DMS153 treated with DMSO at 0.1 percent for 48 hours (cell line): Measurements from ENCODE around the gene CEP83.

Source experiments
- DNase-seq: peaks from one replicate; lab custom pipeline; 2025; ENCODE audit not compliant: unreplicated experiment; lab: John Stamatoyannopoulos, UW

CEP83 gene

DNA sequence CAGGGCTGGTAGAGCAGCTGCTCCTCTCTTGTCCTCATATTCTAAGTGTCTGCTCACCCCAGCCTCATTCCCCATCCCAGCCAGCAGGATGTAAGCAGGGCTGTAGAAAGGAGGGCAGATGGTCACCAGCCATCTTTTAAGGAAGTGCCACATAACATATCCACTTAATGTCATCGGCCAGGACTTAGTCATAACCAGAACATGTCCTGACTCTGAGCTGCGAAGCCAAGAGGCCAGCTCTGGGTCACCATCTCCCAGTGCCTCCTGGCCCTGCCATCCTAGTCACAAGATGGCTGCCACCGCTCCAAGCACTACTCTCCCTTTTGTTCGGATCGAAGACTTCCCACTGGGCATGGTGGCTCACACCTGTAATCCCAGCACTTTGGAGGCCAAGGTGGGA is 187.4 kb downstream of the CEP83 start:
- no peak for DNase-seq

DNA sequence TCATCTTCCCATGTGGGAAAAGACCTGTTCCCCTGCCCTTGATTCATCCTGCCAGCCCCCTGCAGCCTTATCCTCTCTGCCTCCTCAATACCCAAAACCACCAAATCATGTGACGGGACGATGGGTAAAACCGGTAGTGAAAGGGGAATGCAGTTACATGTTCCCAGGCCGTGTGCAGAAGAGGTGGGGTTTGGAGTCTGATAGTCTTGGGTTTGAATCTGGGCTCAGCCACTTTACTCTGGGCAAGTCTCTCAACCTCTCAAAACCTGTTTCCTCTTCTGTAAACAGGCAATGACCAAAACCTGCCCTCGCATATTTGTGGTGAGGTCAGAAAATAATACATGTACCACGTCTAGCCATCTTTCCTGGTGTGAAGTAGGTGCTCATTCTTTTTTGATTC is 188.3 kb downstream of the CEP83 start:
- no peak for DNase-seq

DNA sequence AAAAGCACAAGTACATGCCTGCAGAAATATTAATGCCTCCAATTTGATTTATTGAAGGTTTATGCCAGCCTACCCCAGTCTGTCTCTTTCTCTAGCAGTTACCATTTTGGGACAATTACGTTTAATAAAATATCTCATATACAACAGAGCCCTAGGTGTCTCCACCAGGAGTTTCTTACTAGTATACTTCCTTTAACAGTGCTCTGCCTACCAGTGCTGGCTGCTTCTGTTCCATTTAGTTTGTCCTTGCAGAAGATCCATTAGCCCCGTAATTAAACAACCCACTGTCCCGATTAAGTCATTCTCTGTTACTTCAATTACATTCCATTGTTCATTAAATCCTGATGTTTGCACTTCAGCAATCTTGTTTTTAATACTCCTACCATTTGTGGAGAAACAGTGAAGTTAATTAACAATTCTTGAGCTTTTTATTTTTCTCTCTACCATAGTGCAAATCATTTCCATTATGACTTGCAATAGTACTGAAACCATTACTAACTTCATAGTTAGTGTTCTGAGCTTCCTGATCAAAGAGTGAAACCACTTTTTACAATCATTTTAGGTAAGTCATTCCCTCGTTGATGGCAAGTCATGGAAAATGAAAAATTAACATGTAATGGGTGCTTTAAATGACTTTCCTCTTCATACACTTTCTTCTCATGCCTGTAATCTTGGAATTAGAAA is 190.2 kb downstream of the CEP83 start:
- no peak for DNase-seq

DNA sequence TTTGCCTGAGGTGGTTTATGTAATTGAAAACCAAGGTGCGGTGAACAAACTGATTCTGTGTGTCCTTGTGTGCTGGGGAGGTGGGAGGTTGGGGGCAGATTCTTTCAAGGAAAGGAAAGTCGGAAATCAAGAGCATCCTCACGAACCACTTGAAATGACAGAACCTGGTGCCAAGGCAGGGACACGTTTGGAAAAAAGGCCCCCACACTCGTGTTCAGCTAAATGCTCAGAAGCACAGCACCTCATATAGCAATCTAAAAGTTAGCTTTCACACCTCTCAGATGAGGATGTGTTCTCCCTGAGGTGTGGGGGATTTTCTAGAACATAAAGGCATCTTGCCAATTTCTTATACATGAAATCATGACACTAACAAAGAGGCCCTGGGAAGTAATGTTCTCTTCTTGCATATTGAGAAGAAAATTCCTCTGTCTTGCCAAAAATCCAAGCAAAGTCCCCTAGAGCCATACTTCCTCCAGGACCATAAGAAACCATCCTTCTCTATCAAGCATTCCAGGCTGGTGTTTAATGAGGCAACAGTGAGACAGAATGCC is 191.7 kb downstream of the CEP83 start:
- no peak for DNase-seq

DNA sequence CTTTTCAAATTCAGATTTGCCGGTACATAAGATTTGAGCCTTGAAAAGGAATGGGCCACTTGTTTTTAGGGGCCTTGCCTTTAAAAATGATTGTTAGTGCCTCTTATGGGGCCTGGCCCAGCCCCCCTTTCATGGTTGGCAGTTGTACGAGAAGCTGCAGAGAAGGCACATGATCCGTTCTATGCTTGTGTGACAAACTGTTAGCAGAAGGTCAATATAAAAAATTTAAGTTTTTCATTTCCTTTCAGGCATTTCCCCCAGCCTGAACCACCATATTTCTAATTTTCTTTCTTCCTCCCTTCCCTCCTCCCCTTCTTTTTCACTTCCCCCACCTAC is 192.2 kb downstream of the CEP83 start:
- DNase-seq, result no peak

DNA sequence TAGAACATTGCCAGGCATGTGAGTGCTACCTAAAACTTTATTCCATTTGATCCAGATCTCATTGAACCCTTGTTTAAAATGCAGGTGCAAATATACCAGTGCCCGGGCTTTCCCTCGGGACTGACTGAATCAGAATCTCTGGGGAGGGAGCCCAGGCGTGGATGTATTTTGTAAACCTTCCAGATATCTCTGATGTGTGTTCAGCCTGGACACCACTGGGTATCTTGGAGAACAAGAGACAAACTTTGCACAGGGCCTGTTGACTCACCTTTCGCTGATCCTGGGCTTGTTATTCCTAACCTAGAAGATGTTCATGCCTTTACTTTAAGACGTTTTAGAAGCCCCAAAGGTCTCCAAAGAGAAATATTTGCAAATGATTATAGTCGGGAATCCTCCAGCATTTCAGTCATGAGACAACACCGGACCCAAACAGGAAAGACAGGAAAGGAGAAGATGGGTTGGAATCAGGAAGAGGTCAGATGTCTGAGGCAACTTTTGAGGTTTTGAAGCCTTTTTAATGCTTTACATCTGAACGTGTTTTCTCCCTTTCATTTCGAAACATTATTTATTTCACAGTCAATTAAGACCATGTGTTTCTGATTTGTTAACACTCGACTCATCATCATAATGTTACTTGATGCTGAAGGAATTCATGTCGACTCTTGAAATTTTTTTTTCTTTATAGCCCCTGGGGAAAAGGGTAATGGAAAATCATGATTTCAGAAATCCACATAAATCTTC is 192.7 kb downstream of the CEP83 start:
- DNase-seq, result no peak

DNA sequence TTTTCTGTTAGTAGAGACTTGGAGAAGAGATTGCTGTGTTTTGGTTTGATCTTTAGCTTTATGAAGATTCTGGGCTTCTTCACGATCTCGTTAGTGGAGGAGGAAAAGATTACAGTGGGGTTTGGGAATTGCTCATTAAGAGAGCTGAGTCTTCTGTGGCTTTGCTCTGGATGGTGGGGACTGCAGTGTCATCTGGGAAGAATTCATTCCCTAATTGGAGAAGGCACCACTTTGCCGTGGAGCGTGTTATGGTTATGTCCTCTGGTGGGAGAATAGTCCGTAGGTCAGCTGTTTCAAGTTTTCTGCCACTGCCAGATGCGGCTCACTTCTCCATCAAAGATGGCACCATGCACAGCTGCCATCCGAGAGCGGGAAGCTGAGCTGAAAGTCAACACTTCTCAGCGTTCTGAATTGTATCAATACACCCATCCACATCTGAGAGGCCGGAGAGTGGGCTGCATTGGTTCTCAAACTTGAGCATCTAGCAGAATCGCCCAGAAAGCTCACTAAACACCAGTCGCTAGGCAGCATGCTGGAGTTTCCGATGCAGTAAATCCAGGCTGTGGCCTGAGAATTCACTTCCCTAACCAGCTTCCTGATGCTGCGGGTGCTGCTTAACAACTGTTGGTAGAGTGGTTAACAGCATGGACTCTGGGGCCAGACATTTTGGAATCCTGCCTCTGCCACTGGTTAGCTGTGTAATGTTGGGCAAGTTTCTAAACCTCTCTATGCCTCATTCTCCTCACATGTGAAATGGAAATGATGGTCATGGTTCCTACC is 193.5 kb downstream of the CEP83 start:
- no peak for DNase-seq

DNA sequence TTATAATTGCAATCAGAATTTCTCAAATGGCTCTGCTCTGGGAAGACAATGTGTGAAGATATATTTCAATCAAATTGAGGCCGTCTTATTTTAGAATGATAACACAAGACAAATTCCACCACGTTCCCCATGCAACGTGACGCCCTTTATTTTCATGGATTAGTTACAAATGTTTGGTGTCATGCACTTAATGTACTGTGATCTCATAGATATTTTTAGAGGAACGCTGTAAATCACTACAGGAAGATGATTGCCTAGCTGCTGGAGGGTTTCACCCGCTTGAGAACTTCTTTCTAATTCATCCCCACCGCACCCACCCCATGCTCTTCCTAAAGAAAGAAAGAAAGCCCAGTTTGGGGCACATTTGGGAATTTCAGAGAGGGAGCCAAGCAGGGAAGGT is 194.1 kb downstream of the CEP83 start:
- no peak for DNase-seq

DNA sequence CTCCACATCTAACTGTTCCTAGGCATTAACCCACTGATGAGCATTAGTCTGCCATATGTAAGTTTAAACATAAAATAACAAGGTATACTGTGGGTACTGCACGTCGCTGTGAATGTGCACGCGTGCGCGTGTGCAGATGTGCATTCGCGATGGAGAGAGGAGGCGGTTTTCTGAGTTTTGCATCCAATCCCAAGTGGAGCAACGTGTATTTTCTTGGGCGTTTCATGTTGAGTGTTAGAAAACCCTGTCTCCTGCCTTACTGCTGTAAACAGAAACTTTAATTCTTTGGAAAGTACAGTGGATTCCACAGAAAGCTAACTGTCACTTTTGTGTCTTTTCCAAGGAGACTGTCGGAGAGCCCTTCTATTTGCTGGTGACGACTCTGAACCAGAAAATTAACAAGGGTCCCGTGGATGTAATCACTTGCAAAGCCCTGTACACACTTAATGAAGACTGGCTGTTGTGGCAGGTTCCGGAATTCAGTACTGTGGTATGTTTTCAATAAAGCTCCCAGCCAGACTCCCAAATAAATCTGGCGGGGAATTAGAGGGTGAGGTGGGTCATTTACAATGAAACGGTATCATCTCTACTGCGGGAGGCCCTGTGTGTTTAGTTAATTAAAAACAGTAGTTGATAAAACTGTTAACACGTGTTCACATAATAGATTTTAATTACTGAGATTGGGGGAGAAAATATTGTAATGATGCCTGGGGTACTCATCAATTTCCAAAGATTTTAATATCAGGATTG is 194.8 kb downstream of the CEP83 start:
- DNase-seq, result no peak

DNA sequence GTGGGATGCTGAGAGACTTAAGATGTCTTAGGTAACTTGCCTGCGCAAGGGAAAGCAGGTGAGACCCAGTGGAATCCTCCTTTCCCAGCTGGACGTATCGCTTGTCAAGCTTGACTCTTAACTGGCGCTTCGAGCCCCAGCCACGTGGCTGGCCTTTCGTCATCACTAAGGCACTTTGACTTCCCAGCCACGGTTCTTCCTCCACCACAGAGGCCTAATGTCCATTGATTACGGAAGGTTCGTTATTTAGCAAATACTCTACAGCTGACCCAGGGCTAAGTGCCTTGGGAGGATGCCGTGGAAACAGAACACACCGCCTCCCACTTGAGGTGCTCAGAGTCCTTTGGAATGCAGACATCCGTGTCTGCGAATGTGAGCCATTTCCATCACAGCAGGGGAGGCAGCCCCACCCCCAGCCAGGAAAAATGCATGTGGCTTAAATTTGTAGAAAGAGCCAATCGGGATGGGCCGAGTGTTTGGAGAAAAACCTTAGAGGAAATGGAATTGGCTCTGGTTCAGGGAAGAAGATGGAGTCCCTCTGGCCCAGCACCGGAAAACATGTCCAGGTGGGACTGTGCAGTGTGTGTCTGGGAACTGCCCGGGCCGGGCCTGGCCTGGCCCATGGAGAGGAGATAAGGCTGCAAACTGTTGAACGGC is 195.6 kb downstream of the CEP83 start:
- no peak for DNase-seq

DNA sequence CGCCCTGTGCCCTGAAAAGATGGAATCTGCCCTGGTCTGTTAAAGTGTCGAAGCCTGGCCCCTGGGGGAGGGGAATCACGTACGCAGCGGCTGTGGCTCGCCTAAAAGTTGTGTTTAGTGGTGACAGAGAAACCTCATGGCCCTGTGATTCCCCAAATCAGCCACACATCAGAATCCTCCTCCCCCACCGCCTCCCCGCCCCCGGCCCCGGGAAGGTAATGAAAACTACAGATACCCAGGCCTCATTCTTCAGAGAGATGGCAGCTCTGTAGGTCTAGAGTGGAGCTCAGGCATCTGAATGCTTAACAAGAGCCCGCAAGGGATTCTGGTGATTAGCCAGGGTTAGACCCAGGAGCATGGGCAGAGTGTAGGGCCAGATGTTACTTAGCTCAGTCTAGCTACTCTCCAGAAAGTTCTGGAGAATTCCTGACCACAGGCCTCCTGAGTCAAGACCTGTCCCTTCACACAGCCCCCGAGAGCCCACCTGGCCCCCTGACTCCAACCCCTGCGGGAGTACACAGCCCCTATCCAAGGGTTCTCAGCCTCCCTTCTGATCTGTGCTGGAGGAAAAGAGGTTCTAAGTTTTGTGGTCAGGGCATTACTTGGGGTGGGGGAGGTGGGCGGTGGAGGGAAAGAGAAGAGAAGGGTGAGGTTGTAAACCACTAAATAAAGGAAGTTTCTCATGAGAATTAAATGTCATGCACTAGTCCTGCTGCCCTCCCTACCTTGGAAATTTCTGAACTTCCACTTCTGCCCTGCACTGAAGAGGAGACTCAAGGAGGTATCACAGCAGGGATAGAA is 196.5 kb downstream of the CEP83 start:
- no peak for DNase-seq

DNA sequence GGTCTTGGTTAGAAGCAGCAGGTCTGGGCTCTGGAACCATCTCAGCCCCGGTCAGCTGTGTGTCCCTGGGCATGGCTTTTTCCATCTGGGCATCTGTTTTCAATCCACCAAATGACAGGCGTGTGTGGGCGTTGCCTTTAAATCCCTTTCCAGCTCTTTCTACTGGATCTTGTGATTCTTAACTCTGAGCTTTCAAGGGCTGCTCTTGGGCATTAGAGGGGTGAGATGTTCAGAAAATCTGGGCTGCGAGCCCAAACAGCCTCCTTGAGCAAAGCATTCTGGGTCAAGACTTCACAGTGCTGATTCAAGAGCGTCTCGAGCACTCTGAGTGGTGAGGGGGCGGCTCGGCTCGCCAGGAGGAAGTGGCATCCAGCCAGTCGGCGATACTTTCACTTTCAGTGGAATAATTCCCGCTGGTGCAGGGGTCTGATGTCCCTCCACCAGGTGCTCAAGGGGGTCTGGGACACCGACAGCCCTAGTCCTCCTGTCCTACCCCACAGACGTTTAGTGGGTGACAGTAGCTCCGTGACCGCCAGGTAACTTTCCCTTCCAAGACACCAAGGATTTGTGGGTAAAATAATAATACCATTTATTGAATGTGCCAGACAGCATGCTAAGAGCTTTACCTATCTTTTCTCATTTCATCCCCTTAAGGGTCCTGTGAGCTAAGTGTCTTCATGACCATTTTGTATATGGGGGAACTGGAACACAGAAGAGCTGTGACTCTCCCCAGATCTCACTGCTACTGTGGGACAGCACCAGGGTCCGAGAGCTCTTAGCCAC is 197.2 kb downstream of the CEP83 start:
- DNase-seq, result peak; percentile 1

DNA sequence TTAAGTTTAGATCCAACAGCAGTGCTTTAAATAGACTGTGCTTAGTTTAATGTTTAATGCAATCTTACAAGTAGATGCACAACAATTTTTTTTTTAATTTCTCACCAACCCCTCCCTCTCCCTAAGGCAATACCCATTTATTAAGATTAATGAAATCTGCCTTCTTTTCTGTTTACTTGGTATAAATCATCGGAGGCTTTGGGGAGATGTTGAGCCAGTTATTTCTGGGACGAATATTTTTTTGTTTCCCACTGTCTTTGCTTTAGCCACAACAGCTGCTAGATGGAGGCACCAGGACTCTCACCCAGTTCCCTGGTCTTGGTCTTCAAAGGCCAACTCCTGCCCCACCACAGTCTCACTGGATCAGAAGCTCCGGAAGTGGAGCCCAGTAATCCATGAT is 197.9 kb downstream of the CEP83 start:
- no peak for DNase-seq

DNA sequence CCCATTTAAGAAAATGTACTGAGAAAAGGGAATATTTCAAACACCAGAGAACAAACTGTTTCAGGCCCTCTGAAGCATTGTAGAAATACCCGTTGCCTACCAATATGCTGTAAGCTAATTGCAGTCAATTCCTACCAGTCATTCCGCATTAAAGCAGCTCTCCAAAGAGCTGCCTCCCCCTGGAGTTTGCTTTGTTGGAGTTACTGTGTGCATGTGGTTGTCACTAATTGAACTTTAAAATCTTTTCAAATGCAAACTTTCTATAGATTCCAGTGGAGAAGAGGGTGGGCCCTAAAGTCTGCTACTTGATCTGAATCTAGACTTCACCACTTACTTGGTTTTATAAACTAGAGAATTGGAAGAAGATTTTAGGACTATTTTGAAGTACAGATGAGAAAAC is 198.5 kb downstream of the CEP83 start:
- DNase-seq, result no peak

DNA sequence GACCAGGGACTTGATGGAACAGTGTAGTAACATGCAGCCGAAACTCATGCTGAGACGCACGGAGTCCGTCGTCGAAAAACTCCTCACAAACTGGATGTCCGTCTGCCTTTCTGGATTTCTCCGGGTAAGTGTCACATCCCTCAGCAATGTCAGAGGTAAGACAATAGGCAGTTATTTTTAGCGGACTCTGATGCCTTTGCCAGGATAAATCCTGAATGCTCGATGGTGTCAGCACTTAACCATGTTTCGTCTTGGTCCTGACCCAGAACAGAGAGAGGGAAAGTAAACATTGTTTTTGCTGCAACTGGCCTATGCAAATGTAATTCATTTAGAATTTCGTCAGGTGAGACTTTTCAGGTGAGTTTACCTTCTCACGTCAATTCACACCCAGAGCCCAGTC is 198.9 kb downstream of the CEP83 start:
- no peak for DNase-seq

DNA sequence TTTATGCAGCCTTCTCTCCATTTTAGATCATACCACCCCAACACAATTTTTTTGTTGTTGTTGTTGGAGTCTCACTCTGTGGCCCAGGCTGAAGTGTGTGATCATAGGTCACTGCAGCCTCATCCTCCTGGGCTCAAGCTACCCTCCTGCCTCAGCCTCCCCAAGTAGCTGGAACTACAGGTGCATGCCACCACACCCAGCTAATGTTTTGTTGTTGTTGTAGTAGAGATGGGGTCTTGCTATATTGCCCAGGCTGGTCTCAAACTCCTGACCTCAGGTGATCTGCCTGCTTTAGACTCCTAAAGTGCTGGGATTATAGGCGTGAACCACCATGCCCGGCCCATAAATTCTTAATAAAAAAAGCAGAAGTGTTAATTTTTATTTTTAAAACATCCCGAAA is 199.7 kb downstream of the CEP83 start:
- DNase-seq, result no peak

DNA sequence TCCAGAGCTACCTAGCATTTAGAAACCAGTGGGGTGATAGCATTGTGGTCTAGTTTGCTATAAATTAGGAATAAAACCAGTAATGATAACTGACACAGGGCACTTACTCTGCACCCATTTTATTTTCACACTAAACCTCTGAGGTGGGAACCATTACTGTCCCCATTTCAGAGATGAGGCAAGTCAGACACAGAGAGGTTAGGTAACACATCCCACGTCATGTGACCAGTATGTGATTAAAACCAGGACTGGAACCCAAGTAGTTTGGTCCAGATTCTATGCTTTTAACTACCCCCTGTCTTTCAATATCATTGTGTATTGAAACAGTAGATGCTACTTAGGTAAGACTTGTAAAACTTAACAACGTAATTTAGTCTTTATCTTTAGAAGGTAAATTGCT is 201.1 kb downstream of the CEP83 start:
- no peak for DNase-seq
